CD14-positive monocyte (primary cell): ENCODE results near the gene INPP4B. TPM values are rescaled to one million over a fixed set of nuclear protein-coding genes. Genes with fewer than 3 reads are reported as not detected.

ENCODE experiments used
- DNase-seq, 3 donors: peaks; one replicate each; pipeline ENCODE4 v3.0.0-alpha.2; 2011 to 2022
- H2AFZ ChIP-seq: 2 replicates; pipeline ENCODE4 v1.6.0; 2012; ENCODE audit warnings: mild to moderate bottlenecking, low read depth, low read length, inconsistent platforms; ENCODE audit not compliant: insufficient read depth, poor library complexity, severe bottlenecking
- H3K27ac ChIP-seq, 2 donors: 1 replicate in 1 of 2; 2 replicates in 1 of 2; pipeline ENCODE4 v1.5.1; 2012 to 2013; ENCODE audit warnings: low read length in 2 of 2, control low read depth in 1 of 2, inconsistent platforms in 1 of 2, low read depth in 1 of 2, mild to moderate bottlenecking in 1 of 2
- H3K27me3 ChIP-seq, 2 donors: one replicate each; pipeline versions ENCODE4 v1.6.0 to v1.6.1; 2011 to 2013; ENCODE audit warnings: low read length in 2 of 2; ENCODE audit not compliant: control insufficient read depth in 2 of 2, insufficient read depth in 2 of 2
- H3K36me3 ChIP-seq, 2 donors: replicated peaks in 1 of 2; 1 replicate in 1 of 2; 2 replicates in 1 of 2; pipeline versions ENCODE4 v1.5.1 to v1.6.1; 2012 to 2013; ENCODE audit warnings: low read length in 2 of 2, control low read depth in 1 of 2, inconsistent platforms in 1 of 2, mild to moderate bottlenecking in 1 of 2; ENCODE audit not compliant: insufficient read depth in 2 of 2, control insufficient read depth in 1 of 2
- H3K4me1 ChIP-seq, 2 donors: 1 replicate in 1 of 2; 2 replicates in 1 of 2; pipeline versions ENCODE4 v1.5.1 to v1.6.1; 2012 to 2013; ENCODE audit warnings: low read length in 2 of 2, control low read depth in 1 of 2, inconsistent platforms in 1 of 2, mild to moderate bottlenecking in 1 of 2, moderate library complexity in 1 of 2; ENCODE audit not compliant: insufficient read depth in 2 of 2, control insufficient read depth in 1 of 2
- H3K4me2 ChIP-seq: replicated peaks from 2 replicates; pipeline ENCODE3; 2012; ENCODE audit warnings: low read length, moderate library complexity, mild to moderate bottlenecking; ENCODE audit not compliant: poor library complexity, severe bottlenecking; ENCODE audit errors: extremely low read depth
- H3K4me3 ChIP-seq, 3 experiments: fragments of 200-600 bp in 1 of 3; sonication (generic) in 1 of 3; replicated peaks in 1 of 3; 1 replicate in 2 of 3; 2 replicates in 1 of 3; pipeline ENCODE4 v1.5.1; 2011 to 2013; ENCODE audit warnings: low read length in 3 of 3, mild to moderate bottlenecking in 3 of 3, control low read depth in 2 of 3, low read depth in 2 of 3, inconsistent platforms in 1 of 3, moderate library complexity in 1 of 3
- H3K79me2 ChIP-seq: 2 replicates; pipeline ENCODE4 v1.6.0; 2012; ENCODE audit warnings: mild to moderate bottlenecking, control low read depth, inconsistent platforms, low read length, moderate library complexity; ENCODE audit not compliant: insufficient read depth
- H3K9ac ChIP-seq: 2 replicates; pipeline ENCODE4 v1.6.0; 2017; ENCODE audit warnings: low read length, mild to moderate bottlenecking; ENCODE audit not compliant: insufficient read depth, poor library complexity, severe bottlenecking
- H3K9me3 ChIP-seq, 2 donors: replicated peaks in 1 of 2; 1 replicate in 1 of 2; 2 replicates in 1 of 2; pipeline versions ENCODE4 v1.5.1 to v1.6.1; 2012 to 2013; ENCODE audit warnings: low read length in 2 of 2, control low read depth in 1 of 2; ENCODE audit not compliant: control insufficient read depth in 1 of 2, insufficient read depth in 1 of 2
- H4K20me1 ChIP-seq: 2 replicates; pipeline ENCODE4 v1.6.0; 2012; ENCODE audit warnings: mild to moderate bottlenecking, low read length, control low read depth, moderate library complexity; ENCODE audit not compliant: insufficient read depth
- H3K27ac Mint-ChIP-seq, 7 donors: one replicate each; pipeline ENCODE4 v1.8.0; 2020; ENCODE audit warnings: mild to moderate bottlenecking in 7 of 7, mixed read lengths in 7 of 7, moderate library complexity in 6 of 7, inconsistent platforms in 2 of 7
- H3K27me3 Mint-ChIP-seq, 3 donors: one replicate each; pipeline ENCODE4 v1.8.0; 2021 to 2022; ENCODE audit warnings: low read depth in 3 of 3, mild to moderate bottlenecking in 3 of 3, mixed read lengths in 3 of 3, moderate library complexity in 3 of 3, inconsistent platforms in 1 of 3
- H3K36me3 Mint-ChIP-seq, 2 donors: one replicate each; pipeline ENCODE4 v1.8.0; 2020; ENCODE audit warnings: mixed read lengths in 2 of 2, inconsistent platforms in 1 of 2, mild to moderate bottlenecking in 1 of 2
- H3K4me1 Mint-ChIP-seq: one replicate; pipeline ENCODE4 v1.8.0; 2020; ENCODE audit warnings: mild to moderate bottlenecking, mixed read lengths
- H3K4me3 Mint-ChIP-seq, 2 donors: one replicate each; pipeline ENCODE4 v1.8.0; 2020; ENCODE audit warnings: mild to moderate bottlenecking in 2 of 2, mixed read lengths in 2 of 2, moderate library complexity in 1 of 2
- H3K9me3 Mint-ChIP-seq, 7 donors: one replicate each; pipeline ENCODE4 v1.8.0; 2020 to 2022; ENCODE audit warnings: mixed read lengths in 7 of 7, mild to moderate bottlenecking in 6 of 7, moderate library complexity in 6 of 7, inconsistent platforms in 2 of 7
- CTCF ChIP-seq: fragments of 200-600 bp; IDR thresholded peaks from one replicate; pipeline ENCODE4 v1.8.0; 2022; ENCODE audit warnings: antibody characterized with exemption, mild to moderate bottlenecking
- WGBS: methylation state at CpG from one replicate; pipeline ENCODE4 v1.1.5; 2013; ENCODE audit warnings: missing lambda C conversion rate; ENCODE audit not compliant: insufficient coverage; 5-methylcytosine and 5-hydroxymethylcytosine counted together
- intact Hi-C, 2 donors: fragments of 100-400 bp; cut with micrococcal nuclease; formaldehyde crosslinking; loops; one replicate each; pipeline versions ENCODE4 v1.15.0 to v1.15.1; 2023
- polyA plus RNA-seq, 3 donors: library from polyadenylated mRNA; depleted of rRNA in 1 of 3; unstranded in 2 of 3; stranded (reverse) in 1 of 3; fragments of 300-500 nt in 2 of 3; fragments of >200 nt in 1 of 3; fragmentation: Illumina TruSeq in 2 of 3; gene quantifications; 1 replicate in 2 of 3; 2 replicates in 1 of 3; pipeline ENCODE4 v1.2.3, GENCODE V29; 2012 to 2021

INPP4B gene
- polyA plus RNA-seq, 3 donors: 0.13 to 0.38 (median 0.22) TPM

- no peaks in the 10 kb centered on the region for H3K27me3 ChIP-seq
- Mint-ChIP-seq H3K27me3 (no peaks in the 10 kb centered on the region), H3K9me3 (no peaks in the 10 kb centered on the region), H3K4me1 (no peaks in the 10 kb centered on the region), H3K27ac (no peak overlapping the region), H3K4me3 (no peak overlapping the region), H3K36me3 (no peaks in the 10 kb centered on the region)
- TF ChIP-seq CTCF: no peak
- WGBS: no CpG with 5 or more reads among the region's 4 CpGs
- no peak overlapping the region for H3K9ac ChIP-seq
- no peaks in the 10 kb centered on the region for H3K36me3 ChIP-seq
- H4K20me1 ChIP-seq: no peaks in the 10 kb centered on the region
- H3K4me3 ChIP-seq: no peak overlapping the region
- H3K79me2 ChIP-seq: no peaks in the 10 kb centered on the region
- H3K4me1 ChIP-seq: no peaks in the 10 kb centered on the region
- intact Hi-C loops: no loop called here
- no peak overlapping the region for H3K4me2 ChIP-seq
- no peak overlapping the region for H3K27ac ChIP-seq
- H2AFZ ChIP-seq: no peak overlapping the region
- H3K9me3 ChIP-seq: no peaks in the 10 kb centered on the region
- no peak for DNase-seq
Measured at GRCh38 chr4:142085513-142086292, 760.4 kb downstream of the INPP4B start.

- Histone ChIP-seq H3K27me3 (no peaks in the 10 kb centered on the region), H3K79me2 (no peaks in the 10 kb centered on the region), H2AFZ (no peak overlapping the region), H3K9ac (no peak overlapping the region), H3K36me3 (no peaks in the 10 kb centered on the region), H3K27ac (no peak overlapping the region), H3K4me2 (no peak overlapping the region), H3K9me3 (no peaks in the 10 kb centered on the region), H3K4me3 (no peak overlapping the region), H4K20me1 (no peaks in the 10 kb centered on the region), H3K4me1 (no peaks in the 10 kb centered on the region)
- WGBS: no CpG with 5 or more reads among the region's 2 CpGs
- no peak for DNase-seq
- H3K27ac Mint-ChIP-seq: no peak overlapping the region
- intact Hi-C loops: no loop called here
- H3K27me3 Mint-ChIP-seq: no peaks in the 10 kb centered on the region
- no peak for TF ChIP-seq CTCF
- no peaks in the 10 kb centered on the region for H3K4me1 Mint-ChIP-seq
- H3K4me3 Mint-ChIP-seq: no peak overlapping the region
- H3K9me3 Mint-ChIP-seq: no peaks in the 10 kb centered on the region
- H3K36me3 Mint-ChIP-seq: no peaks in the 10 kb centered on the region
Measured at GRCh38 chr4:142083264-142083663, 762.8 kb downstream of the INPP4B start.
